Endothelial cell of umbilical vein (primary cell): Measurements from ENCODE around the gene FRMD4A. TPM values are rescaled to one million over a fixed set of nuclear protein-coding genes. Genes with fewer than 3 reads are reported as not detected.

Source experiments
- BruUV-seq: library from RNA; stranded (reverse); fragments of 400-500 nt; replicated peaks from 2 replicates; lab custom pipeline; 2021; lab: Mats Ljungman, UMichigan
- CTCF ChIA-PET: fragments of 300-600, 350-600 bp; sonication (Branson Sonifier 250); formaldehyde crosslinking; loops from one replicate; lab custom pipeline; 2021; ENCODE audit warnings: antibody characterized with exemption, inconsistent platforms; lab: Charles Lee
- POLR2A ChIA-PET: fragments of 300-600, 350-600 bp; sonication (Branson Sonifier 250); formaldehyde crosslinking; loops from one replicate; lab custom pipeline; 2021; ENCODE audit warnings: antibody characterized with exemption, inconsistent platforms; lab: Charles Lee
- DNase-seq: peaks from one replicate; pipeline ENCODE4 v3.0.0-alpha.2; 2011; ENCODE audit warnings: low read depth, low spot score
- FAIRE-seq: peaks from 2 replicates; lab custom pipeline; 2011; peaks lifted over from hg19 to GRCh38; lab: Jason Lieb, UNC
- H2AFZ ChIP-seq: 2 replicates; pipeline ENCODE4 v1.6.0; 2012; ENCODE audit warnings: low read depth, low read length, control low read depth, inconsistent platforms
- H3K27ac ChIP-seq: 2 replicates; pipeline ENCODE4 v1.5.1; 2011; ENCODE audit warnings: low read depth, mild to moderate bottlenecking, control low read depth, low read length, moderate library complexity; ENCODE audit not compliant: insufficient read depth
- H3K27me3 ChIP-seq, 2 experiments: 2 replicates each; pipeline versions ENCODE4 v1.6.0 to v1.6.1; 2011; ENCODE audit warnings: low read length in 2 of 2, mixed read lengths in 1 of 2; ENCODE audit not compliant: control insufficient read depth in 2 of 2, insufficient read depth in 2 of 2
- H3K36me3 ChIP-seq, 2 experiments: 2 replicates in 1 of 2; 3 replicates in 1 of 2; pipeline ENCODE4 v1.5.1; 2011; ENCODE audit warnings: low read length in 2 of 2, mild to moderate bottlenecking in 1 of 2, moderate library complexity in 1 of 2; ENCODE audit not compliant: control insufficient read depth in 2 of 2, insufficient read depth in 2 of 2; ENCODE audit errors: extremely low read depth in 1 of 2
- H3K4me1 ChIP-seq: 3 replicates; pipeline ENCODE4 v1.5.1; 2011; ENCODE audit warnings: mild to moderate bottlenecking, low read length; ENCODE audit not compliant: control insufficient read depth, insufficient read depth; ENCODE audit errors: extremely low read depth
- H3K4me2 ChIP-seq: 2 replicates; pipeline ENCODE4 v1.6.1; 2011; ENCODE audit warnings: low read length, control low read depth, mixed read lengths; ENCODE audit not compliant: insufficient read depth
- H3K4me3 ChIP-seq, 3 experiments: fragments of 200-600 bp in 1 of 3; sonication (generic), shearing (Covaris generic) in 1 of 3; replicated peaks in 1 of 3; 2 replicates each; pipeline ENCODE4 v1.5.1; 2011 to 2016; ENCODE audit warnings: control low read depth in 3 of 3, low read length in 3 of 3, mild to moderate bottlenecking in 2 of 3, inconsistent platforms in 1 of 3, low read depth in 1 of 3, moderate library complexity in 1 of 3; ENCODE audit not compliant: insufficient read depth in 1 of 3
- H3K79me2 ChIP-seq: 2 replicates; pipeline ENCODE4 v1.6.0; 2012; ENCODE audit warnings: low read length, inconsistent platforms; ENCODE audit not compliant: control insufficient read depth, insufficient read depth
- H3K9ac ChIP-seq: replicated peaks from 2 replicates; pipeline ENCODE3; 2011; ENCODE audit warnings: low read length, control low read depth; ENCODE audit not compliant: insufficient read depth; ENCODE audit errors: extremely low read depth
- H3K9me1 ChIP-seq: replicated peaks from 3 replicates; pipeline ENCODE4 v1.6.0; 2011; ENCODE audit warnings: mild to moderate bottlenecking, low read length; ENCODE audit not compliant: control insufficient read depth, insufficient read depth; ENCODE audit errors: extremely low read depth
- H3K9me3 ChIP-seq: replicated peaks from 2 replicates; pipeline ENCODE4 v1.5.1; 2012; ENCODE audit warnings: low read length, inconsistent platforms; ENCODE audit not compliant: control insufficient read depth, insufficient read depth
- H4K20me1 ChIP-seq: replicated peaks from 2 replicates; pipeline ENCODE3; 2011; ENCODE audit warnings: mild to moderate bottlenecking, low read length; ENCODE audit not compliant: control insufficient read depth, insufficient read depth; ENCODE audit errors: extremely low read depth
- EZH2 ChIP-seq: IDR thresholded peaks from 2 replicates; pipeline ENCODE4 v1.6.1; 2012; ENCODE audit warnings: borderline replicate concordance, low read depth, mild to moderate bottlenecking, moderate library complexity, low read length, inconsistent platforms; ENCODE audit not compliant: severe bottlenecking
- FOS ChIP-seq: IDR thresholded peaks from 2 replicates; pipeline ENCODE4 v1.6.1; 2011; ENCODE audit warnings: mild to moderate bottlenecking, low read length, moderate library complexity, borderline replicate concordance; ENCODE audit not compliant: insufficient read depth
- GATA2 ChIP-seq: IDR thresholded peaks from 2 replicates; pipeline ENCODE4 v1.7.0; 2011; ENCODE audit warnings: low read depth, mild to moderate bottlenecking, moderate library complexity, mixed read lengths, low read length; ENCODE audit not compliant: insufficient read length, insufficient read depth
- JUN ChIP-seq: IDR thresholded peaks from 2 replicates; pipeline ENCODE4 v1.6.1; 2011; ENCODE audit warnings: borderline replicate concordance, low read depth; ENCODE audit not compliant: insufficient read length, insufficient read depth
- MAX ChIP-seq: IDR thresholded peaks from 2 replicates; pipeline ENCODE4 v1.6.1; 2011; ENCODE audit not compliant: insufficient read depth, insufficient read length
- MYC ChIP-seq: IDR thresholded peaks from one replicate; pipeline ENCODE4 v1.6.1; 2011; ENCODE audit warnings: mild to moderate bottlenecking, low read depth, low read length
- POLR2A ChIP-seq: IDR thresholded peaks from 2 replicates; pipeline ENCODE4 v1.6.1; 2012; ENCODE audit warnings: low read depth, mild to moderate bottlenecking, control low read depth, low read length
- POLR2AphosphoS5 ChIP-seq: IDR thresholded peaks from 2 replicates; pipeline ENCODE4 v1.6.1; 2012; ENCODE audit warnings: low read depth, mild to moderate bottlenecking, control low read depth, low read length, moderate library complexity; ENCODE audit not compliant: insufficient read depth
- dilution Hi-C: fragments of 300-500 bp; cut with MboI; formaldehyde crosslinking; loops from one replicate; pipeline ENCODE4 v1.15.0; 2019; ENCODE audit warnings: low sequenced_read_pairs; ENCODE audit not compliant: extremely low pct_ligation_motif_present
- intact Hi-C: fragments of 100-400 bp; cut with micrococcal nuclease; formaldehyde crosslinking; loops from one replicate; pipeline ENCODE4 v1.10.0; 2022
- polyA plus RNA-seq, 4 experiments: library from polyadenylated mRNA; depleted of rRNA in 3 of 4; stranded (reverse) in 3 of 4; unstranded in 1 of 4; fragments of >200 nt; gene quantifications; 2 replicates each; pipeline versions ENCODE4 v1.2.1 to v1.2.3, GENCODE V29; 2011 to 2012; ENCODE audit warnings: missing spikeins in 1 of 4
- total RNA-seq: library from RNA; stranded (reverse); gene quantifications from 2 replicates; pipeline ENCODE4 v1.2.3, GENCODE V29; 2021
- TF ChIP-seq, protein P1 (sequence below), 2 donors: IDR thresholded peaks; 1 replicate in 1 of 2; 2 replicates in 1 of 2; pipeline ENCODE4 v1.5.1; 2011; ENCODE audit warnings: low read length in 2 of 2, mild to moderate bottlenecking in 2 of 2, moderate library complexity in 2 of 2, control low read depth in 1 of 2, inconsistent platforms in 1 of 2, low read depth in 1 of 2; ENCODE audit not compliant: insufficient read depth in 1 of 2; ENCODE audit errors: extremely low read depth in 1 of 2

The FRMD4A gene
- total and polyA plus RNA-seq, 2 donors (not counting 3 experiments of a cell fraction or from before 2014, with no cell fraction given): 123 to 148 TPM

- dilution Hi-C loops: no loop called here
- H3K9me1 ChIP-seq: no peaks in the 10 kb centered on the region
- POLR2A ChIA-PET: no interaction called here
These were observed 4.1 kb downstream of the FRMD4A start for GRCh38 chr10:14326581-14326980.

More at GRCh38 chr10:14326581-14326980, 4.1 kb downstream of the FRMD4A start:
- DNase-seq: no peak
- TF ChIP-seq, protein P1, sequence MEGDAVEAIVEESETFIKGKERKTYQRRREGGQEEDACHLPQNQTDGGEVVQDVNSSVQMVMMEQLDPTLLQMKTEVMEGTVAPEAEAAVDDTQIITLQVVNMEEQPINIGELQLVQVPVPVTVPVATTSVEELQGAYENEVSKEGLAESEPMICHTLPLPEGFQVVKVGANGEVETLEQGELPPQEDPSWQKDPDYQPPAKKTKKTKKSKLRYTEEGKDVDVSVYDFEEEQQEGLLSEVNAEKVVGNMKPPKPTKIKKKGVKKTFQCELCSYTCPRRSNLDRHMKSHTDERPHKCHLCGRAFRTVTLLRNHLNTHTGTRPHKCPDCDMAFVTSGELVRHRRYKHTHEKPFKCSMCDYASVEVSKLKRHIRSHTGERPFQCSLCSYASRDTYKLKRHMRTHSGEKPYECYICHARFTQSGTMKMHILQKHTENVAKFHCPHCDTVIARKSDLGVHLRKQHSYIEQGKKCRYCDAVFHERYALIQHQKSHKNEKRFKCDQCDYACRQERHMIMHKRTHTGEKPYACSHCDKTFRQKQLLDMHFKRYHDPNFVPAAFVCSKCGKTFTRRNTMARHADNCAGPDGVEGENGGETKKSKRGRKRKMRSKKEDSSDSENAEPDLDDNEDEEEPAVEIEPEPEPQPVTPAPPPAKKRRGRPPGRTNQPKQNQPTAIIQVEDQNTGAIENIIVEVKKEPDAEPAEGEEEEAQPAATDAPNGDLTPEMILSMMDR (IDR thresholded peaks at IDR 0.05; ENCODE audit: extremely low read depth in 1 of 2, insufficient read depth in 1 of 2, low read depth in 1 of 2, low read length in 2 of 2): no peak
- TF ChIP-seq POLR2AphosphoS5: no peak
- TF ChIP-seq FOS: no peak
- TF ChIP-seq GATA2: no peak
- no peak for TF ChIP-seq JUN
- TF ChIP-seq MYC: no peak
- no peak for TF ChIP-seq MAX
- TF ChIP-seq EZH2: no peak
- no peak for TF ChIP-seq POLR2A
- H3K79me2 ChIP-seq: no peaks in the 10 kb centered on the region
- no peak overlapping the region for H2AFZ ChIP-seq
- H3K36me3 ChIP-seq: no peaks in the 10 kb centered on the region
- BruUV-seq: no TSS peak
- no peak overlapping the region for H3K4me2 ChIP-seq
- peaks cover 24 to 35% of the 10 kb centered on the region in 2 experiments for H3K27me3 ChIP-seq
- CTCF ChIA-PET: interaction anchor here (1.2 to 2.2 kb wide), 3 partner anchors 11 to 129 kb away, joined by 3 to 5 read pairs (median 4); no protein-coding TSS in a partner anchor
- no peak overlapping the region for H3K27ac ChIP-seq
- H3K4me3 ChIP-seq: no peak overlapping the region
- peaks cover 10% of the 10 kb centered on the region for H3K4me1 ChIP-seq
- H3K9me3 ChIP-seq: no peaks in the 10 kb centered on the region
- no peaks in the 10 kb centered on the region for H4K20me1 ChIP-seq
- FAIRE-seq: no peak
- intact Hi-C loops: no loop called here
- no peak overlapping the region for H3K9ac ChIP-seq
